WTC11 (cell line): Measurements from ENCODE around the gene STRAP.
"Not testable (repeated sequence)": the region's sequence is repeated elsewhere in the genome, so short reads cannot be mapped to it uniquely, and the experiment has no call there.

Experiments
- AFF4 ChIP-seq: sonication (generic); formaldehyde crosslinking; IDR thresholded peaks from 2 replicates; pipeline ENCODE4 v1.8.1; 2023; ENCODE audit warnings: mild to moderate bottlenecking, missing genetic modification reagents, borderline replicate concordance
- PRDM15 ChIP-seq: sonication (generic); formaldehyde crosslinking; IDR thresholded peaks from 2 replicates; pipeline ENCODE4 v1.8.0; 2022; ENCODE audit warnings: missing genetic modification reagents
- ZNF138 ChIP-seq: sonication (generic); formaldehyde crosslinking; conservative IDR thresholded peaks from 2 replicates; pipeline ENCODE4 v1.8.1; 2022; ENCODE audit warnings: mild to moderate bottlenecking, moderate library complexity, missing genetic modification reagents
- TF ChIP-seq, protein P1 (sequence below): fragments of 200-600 bp; IDR thresholded peaks from 2 replicates; pipeline ENCODE4 v1.8.0; 2022; ENCODE audit warnings: antibody characterized with exemption

- TF ChIP-seq PRDM15, ZNF138, AFF4 (CRISPR knock-in tag): not testable (repeated sequence)
- TF ChIP-seq, protein P1, sequence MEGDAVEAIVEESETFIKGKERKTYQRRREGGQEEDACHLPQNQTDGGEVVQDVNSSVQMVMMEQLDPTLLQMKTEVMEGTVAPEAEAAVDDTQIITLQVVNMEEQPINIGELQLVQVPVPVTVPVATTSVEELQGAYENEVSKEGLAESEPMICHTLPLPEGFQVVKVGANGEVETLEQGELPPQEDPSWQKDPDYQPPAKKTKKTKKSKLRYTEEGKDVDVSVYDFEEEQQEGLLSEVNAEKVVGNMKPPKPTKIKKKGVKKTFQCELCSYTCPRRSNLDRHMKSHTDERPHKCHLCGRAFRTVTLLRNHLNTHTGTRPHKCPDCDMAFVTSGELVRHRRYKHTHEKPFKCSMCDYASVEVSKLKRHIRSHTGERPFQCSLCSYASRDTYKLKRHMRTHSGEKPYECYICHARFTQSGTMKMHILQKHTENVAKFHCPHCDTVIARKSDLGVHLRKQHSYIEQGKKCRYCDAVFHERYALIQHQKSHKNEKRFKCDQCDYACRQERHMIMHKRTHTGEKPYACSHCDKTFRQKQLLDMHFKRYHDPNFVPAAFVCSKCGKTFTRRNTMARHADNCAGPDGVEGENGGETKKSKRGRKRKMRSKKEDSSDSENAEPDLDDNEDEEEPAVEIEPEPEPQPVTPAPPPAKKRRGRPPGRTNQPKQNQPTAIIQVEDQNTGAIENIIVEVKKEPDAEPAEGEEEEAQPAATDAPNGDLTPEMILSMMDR: not testable (repeated sequence)
Observed at GRCh38 chr12:15911931-15912330, 29.7 kb downstream of the STRAP start.
